ENCODE results near the gene MLXIPL.

MLXIPL gene

GRCh38 chr7:73544678-73545077 lies 79.6 kb downstream of the MLXIPL start:
- no peak for DNase-seq (ENCODE audit: low read depth)

All from stimulated activated CD8-positive, alpha-beta memory T cell treated with anti-CD3 and anti-CD28 coated beads, Interleukin-12 subunit alpha, Interleukin-12 subunit beta, amount 100 ng/mL, for 4 hours (primary cell).